AG04449 (cell line): ENCODE data around the gene PRSS21.

Experiments
- CTCF ChIA-PET: fragments of 350-600 bp; formaldehyde crosslinking; extraction: SDS; loops from one replicate; lab custom pipeline; 2021; ENCODE audit warnings: antibody characterized with exemption; lab: Yijun Ruan, JAX
- POLR2A ChIA-PET: fragments of 400-600, 350-600 bp; formaldehyde crosslinking; extraction: SDS; loops from one replicate; lab custom pipeline; 2020; ENCODE audit warnings: antibody characterized with exemption, inconsistent platforms; lab: Yijun Ruan, JAX
- DNase-seq: peaks from one replicate; pipeline ENCODE4 v3.0.0-alpha.2; 2010; ENCODE audit warnings: low read depth, low spot score
- H3K4me3 ChIP-seq: 2 replicates; pipeline ENCODE4 v1.5.1; 2011; ENCODE audit warnings: low read depth, mild to moderate bottlenecking, control low read depth, low read length
- TF ChIP-seq, protein P1 (sequence below): IDR thresholded peaks from one replicate; pipeline ENCODE4 v1.5.1; 2011; ENCODE audit warnings: mild to moderate bottlenecking, moderate library complexity, low read length, control low read depth, inconsistent platforms; ENCODE audit not compliant: insufficient read depth; ENCODE audit errors: missing control alignments

PRSS21 gene

DNA sequence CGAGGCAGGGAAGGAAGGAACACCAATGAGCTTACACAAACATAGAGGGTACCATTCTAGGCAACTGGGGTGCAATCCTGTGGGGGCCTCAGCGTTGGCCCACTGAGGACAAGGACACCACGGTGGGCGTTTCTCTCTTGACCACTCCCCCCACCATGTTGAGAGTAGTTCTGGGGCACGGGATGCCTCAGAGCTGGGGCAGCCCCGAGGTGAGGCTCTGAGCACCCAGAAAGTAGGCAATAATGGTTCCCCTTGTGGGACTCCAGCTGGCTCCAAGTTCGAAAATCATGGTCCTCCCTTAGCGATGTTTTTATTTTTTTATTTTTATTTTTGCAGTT is 5.1 kb downstream of the PRSS21 start:
- ChIA-PET CTCF (interaction anchor here (0.6 to 3.0 kb wide), 8 partner anchors 9 to 135 kb away, joined by 3 to 9 read pairs (median 4); no protein-coding TSS in a partner anchor), POLR2A (no interaction called here)
- H3K4me3 ChIP-seq = no peak overlapping the region
- TF ChIP-seq, protein P1, sequence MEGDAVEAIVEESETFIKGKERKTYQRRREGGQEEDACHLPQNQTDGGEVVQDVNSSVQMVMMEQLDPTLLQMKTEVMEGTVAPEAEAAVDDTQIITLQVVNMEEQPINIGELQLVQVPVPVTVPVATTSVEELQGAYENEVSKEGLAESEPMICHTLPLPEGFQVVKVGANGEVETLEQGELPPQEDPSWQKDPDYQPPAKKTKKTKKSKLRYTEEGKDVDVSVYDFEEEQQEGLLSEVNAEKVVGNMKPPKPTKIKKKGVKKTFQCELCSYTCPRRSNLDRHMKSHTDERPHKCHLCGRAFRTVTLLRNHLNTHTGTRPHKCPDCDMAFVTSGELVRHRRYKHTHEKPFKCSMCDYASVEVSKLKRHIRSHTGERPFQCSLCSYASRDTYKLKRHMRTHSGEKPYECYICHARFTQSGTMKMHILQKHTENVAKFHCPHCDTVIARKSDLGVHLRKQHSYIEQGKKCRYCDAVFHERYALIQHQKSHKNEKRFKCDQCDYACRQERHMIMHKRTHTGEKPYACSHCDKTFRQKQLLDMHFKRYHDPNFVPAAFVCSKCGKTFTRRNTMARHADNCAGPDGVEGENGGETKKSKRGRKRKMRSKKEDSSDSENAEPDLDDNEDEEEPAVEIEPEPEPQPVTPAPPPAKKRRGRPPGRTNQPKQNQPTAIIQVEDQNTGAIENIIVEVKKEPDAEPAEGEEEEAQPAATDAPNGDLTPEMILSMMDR = no peak
- no peak for DNase-seq

DNA sequence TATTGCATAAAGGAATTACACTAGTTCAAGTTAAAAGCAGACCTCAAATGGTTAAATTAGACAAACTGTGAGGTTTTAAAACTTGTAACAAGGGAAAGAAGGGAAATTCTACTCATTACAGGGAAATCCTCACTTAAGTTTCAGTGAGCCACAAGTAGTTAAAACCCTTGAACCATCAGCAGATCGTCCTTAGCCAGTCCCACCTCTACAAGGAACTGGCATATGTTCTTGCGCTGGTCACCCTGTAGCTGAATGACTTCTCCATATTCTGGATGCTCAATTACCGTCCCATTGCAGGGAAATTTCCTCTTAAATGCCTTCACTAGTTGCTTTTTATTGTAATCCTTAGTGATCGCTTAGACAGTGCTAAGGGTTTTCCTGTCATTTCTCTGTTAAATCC is 5.5 kb downstream of the PRSS21 start:
- POLR2A ChIA-PET = no interaction called here

DNA sequence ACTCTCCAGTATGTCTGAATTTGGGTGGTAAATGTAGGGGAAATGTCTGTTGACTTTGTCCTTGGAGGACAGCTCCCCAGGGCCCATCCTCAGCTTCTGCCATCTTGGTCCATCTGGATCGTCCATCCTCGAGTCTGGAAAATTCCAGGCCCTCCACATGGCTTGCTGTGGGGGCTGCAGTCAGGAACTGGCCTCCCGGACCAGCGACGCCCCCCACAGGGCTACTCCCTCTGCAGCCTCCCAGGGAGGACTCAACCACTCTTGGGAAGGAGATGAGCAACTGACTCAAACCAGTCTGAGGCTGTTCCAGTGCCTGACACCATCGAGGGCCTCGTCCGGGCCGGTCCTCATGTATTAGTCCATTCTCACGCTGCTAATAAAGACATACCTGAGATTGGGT is 7.6 kb downstream of the PRSS21 start:
- ChIA-PET POLR2A (no interaction called here), CTCF (no interaction called here)
- TF ChIP-seq, protein P1 = no peak

More for the DNA sequence above, 5.5 kb downstream of the PRSS21 start:
- TF ChIP-seq, protein P1 = no peak
- CTCF ChIA-PET = interaction anchor here (0.6 to 3.0 kb wide), 9 partner anchors 9 to 135 kb away, joined by 3 to 9 read pairs (median 3); no protein-coding TSS in a partner anchor
- no peak overlapping the region for H3K4me3 ChIP-seq
- no peak for DNase-seq

DNA sequence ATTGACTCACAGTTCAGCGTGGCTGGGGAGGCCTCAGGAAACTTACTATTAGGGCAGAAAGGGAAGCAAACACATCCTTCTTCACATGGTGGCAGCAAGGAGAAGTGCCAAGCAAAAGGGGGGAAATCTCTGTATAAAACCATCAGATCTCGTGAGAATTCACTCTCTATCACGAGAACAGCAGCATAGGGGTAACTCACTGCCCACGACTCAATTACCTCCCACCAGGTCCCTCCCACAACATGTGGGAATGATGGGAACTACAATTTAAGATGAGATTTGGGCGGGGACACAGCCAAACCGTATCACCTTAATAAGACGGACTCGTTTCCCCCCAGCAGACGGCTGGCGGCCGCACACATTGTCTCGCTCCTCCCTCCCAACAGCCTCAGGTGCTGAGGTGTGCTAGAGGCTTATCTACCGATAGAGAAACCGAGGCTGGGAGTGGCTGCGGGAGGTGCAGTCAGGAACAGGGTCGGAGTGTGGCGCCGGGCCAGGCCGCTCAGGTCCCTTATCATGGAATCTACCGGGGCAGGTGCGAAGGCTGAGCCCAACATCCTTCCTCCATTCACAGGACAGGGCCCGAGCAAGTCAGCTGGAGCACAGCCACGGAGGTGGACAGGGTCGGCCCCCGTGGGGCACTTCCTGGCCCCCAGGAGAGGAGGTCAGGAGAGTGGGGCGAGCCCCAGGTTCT is 8.2 kb downstream of the PRSS21 start:
- no peak for DNase-seq
- POLR2A ChIA-PET = no interaction called here

More for the DNA sequence above, 7.6 kb downstream of the PRSS21 start:
- H3K4me3 ChIP-seq = no peak overlapping the region
- DNase-seq = no peak

DNA sequence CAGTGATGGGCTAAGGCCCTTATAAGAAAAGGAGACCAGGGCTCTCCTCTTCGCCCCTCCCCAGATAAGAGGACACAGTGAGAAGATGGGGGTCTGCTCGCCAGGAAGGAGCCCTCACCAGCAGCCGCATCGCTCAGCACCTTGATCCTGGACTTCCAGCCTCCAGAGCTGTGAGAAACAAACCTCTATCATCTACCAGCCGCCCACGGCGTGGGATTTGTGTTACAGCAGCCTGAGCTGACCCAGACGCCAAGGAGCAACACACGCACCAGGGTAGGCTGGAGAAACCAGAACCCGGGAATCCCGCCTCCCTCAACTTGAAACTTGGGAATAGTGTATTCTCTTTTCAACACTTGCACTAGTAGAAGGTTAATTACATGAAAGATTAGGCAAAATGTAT is 8.9 kb downstream of the PRSS21 start:
- ChIA-PET POLR2A (interaction anchor here (0.6 kb wide), 1 partner anchor 93 kb away, joined by 3 read pairs; no protein-coding TSS in a partner anchor), CTCF (no interaction called here)
- TF ChIP-seq, protein P1 = no peak
- no peak overlapping the region for H3K4me3 ChIP-seq
- no peak for DNase-seq

More for the DNA sequence above, 8.2 kb downstream of the PRSS21 start:
- TF ChIP-seq, protein P1 = no peak
- CTCF ChIA-PET = no interaction called here
- no peak overlapping the region for H3K4me3 ChIP-seq

DNA sequence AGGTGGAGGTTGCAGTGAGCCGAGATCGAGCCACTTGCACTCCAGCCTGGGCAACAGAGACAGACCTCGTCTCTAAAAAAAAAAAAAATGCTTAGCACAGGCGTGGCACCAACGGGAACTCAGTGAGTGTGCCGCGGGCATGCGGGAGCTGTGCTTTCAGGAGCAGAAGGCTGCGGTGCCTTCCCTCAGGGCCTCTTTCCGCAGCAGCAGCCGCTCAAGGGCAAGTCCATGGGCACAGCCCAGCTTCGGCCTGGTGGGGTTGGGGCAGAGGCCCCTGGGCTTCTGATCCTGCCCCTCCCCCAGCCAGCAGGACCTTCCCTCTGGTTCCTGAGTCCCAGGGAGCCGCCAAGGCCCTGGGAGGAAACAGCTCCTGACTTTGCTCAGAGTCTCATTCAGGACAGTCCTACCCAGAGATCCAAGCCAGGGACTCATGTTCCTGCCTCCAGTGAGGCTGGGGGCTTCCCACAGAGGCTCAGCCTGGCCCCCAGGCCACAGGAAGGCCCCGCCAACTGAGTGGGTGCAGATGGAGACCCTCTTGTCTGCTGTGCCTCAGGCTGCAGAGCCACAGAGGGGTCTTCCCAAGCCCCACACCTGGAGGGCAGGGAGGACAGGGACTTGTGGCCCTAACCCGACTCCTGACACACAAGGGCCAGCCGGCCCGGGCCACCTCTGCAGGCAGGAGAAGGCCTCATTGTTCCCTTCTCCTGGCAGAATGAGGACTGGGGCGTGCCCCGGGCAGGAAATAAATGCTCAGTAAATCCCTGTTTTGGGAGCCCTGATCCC is 9.7 kb downstream of the PRSS21 start:
- TF ChIP-seq, protein P1 = no peak
- H3K4me3 ChIP-seq = no peak overlapping the region
- ChIA-PET CTCF (interaction anchor here (1.1 kb wide), 1 partner anchor 12 kb away, joined by 5 read pairs; no protein-coding TSS in a partner anchor), POLR2A (interaction anchor here (0.6 kb wide), 1 partner anchor 92 kb away, joined by 3 read pairs; no protein-coding TSS in a partner anchor)
- no peak for DNase-seq
